Upper lobe of left lung (tissue), 4 donors: ENCODE data around the gene CHKB.

Experiments
- POLR2A ChIP-seq, 4 donors: fragments of 450-650 bp; IDR thresholded peaks; one replicate each; pipeline ENCODE4 v1.5.1; 2016 to 2017; ENCODE audit warnings: antibody characterized with exemption in 4 of 4, mild to moderate bottlenecking in 2 of 4
- POLR2AphosphoS5 ChIP-seq, 2 donors: sonication (generic); formaldehyde crosslinking; IDR thresholded peaks; one replicate each; pipeline ENCODE4 v1.5.1; 2017; ENCODE audit warnings: antibody characterized with exemption in 2 of 2
- TF ChIP-seq, protein P1 (sequence below), 6 experiments: fragments of 450-650 bp in 4 of 6; fragments of 200-600 bp in 2 of 6; sonication (generic) in 2 of 6; IDR thresholded peaks; one replicate each; pipeline ENCODE4 v1.5.1; 2016 to 2019; ENCODE audit warnings: antibody characterized with exemption in 6 of 6

DNA sequence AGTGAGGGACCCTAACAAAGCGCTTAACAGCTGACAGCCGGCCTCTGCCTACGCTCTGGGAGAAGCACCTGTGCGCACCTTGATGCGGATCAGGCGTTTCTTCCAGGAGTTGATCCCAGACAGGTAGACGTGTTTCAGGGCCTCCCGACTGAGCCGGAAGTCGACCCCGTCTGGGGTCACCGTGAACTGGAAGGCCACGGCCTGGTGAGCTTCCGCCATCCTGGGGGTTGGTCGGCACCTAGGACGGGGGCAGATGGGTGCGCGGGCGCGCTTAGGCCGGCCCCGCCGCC is 5.0 kb downstream of the CHKB start:
- TF ChIP-seq, protein P1, sequence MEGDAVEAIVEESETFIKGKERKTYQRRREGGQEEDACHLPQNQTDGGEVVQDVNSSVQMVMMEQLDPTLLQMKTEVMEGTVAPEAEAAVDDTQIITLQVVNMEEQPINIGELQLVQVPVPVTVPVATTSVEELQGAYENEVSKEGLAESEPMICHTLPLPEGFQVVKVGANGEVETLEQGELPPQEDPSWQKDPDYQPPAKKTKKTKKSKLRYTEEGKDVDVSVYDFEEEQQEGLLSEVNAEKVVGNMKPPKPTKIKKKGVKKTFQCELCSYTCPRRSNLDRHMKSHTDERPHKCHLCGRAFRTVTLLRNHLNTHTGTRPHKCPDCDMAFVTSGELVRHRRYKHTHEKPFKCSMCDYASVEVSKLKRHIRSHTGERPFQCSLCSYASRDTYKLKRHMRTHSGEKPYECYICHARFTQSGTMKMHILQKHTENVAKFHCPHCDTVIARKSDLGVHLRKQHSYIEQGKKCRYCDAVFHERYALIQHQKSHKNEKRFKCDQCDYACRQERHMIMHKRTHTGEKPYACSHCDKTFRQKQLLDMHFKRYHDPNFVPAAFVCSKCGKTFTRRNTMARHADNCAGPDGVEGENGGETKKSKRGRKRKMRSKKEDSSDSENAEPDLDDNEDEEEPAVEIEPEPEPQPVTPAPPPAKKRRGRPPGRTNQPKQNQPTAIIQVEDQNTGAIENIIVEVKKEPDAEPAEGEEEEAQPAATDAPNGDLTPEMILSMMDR (IDR thresholded peaks at IDR 0.05) = no peak
- TF ChIP-seq POLR2AphosphoS5 (IDR thresholded peaks at IDR 0.05) (no peak), POLR2A (IDR thresholded peaks at IDR 0.05) (no peak)
